Activated T-cell treated with anti-CD3 and anti-CD28 coated beads, Interleukin-2, amount 50 U/mL, for 1 hour (primary cell): Measurements from ENCODE around the gene TNFRSF21.
"Not testable (repeated sequence)": the region's sequence is repeated elsewhere in the genome, so short reads cannot be mapped to it uniquely, and the experiment has no call there.

Experiments used
- DNase-seq: peaks from one replicate; pipeline ENCODE4 v3.0.0-alpha.2; 2020

TNFRSF21 gene

DNA sequence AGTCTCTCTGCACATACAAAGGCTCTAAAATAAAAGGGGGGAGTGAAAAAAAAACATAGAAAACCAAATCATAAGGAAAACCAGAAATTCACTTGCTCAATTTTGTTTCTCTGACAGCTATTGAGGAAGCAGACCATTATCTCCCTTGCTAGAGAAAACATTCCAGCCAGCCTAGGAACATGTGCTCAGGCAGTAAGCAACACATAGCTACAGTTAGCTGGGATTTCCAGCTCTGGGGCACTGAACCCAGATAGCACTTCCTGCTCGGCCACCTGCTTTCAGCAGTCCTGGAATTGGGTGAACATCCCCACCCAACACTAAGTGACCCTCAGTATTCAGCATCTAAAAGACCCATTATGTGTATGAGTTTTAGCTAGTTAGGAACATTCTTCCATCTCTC is 61.3 kb downstream of the TNFRSF21 start:
- DNase-seq: no peak

DNA sequence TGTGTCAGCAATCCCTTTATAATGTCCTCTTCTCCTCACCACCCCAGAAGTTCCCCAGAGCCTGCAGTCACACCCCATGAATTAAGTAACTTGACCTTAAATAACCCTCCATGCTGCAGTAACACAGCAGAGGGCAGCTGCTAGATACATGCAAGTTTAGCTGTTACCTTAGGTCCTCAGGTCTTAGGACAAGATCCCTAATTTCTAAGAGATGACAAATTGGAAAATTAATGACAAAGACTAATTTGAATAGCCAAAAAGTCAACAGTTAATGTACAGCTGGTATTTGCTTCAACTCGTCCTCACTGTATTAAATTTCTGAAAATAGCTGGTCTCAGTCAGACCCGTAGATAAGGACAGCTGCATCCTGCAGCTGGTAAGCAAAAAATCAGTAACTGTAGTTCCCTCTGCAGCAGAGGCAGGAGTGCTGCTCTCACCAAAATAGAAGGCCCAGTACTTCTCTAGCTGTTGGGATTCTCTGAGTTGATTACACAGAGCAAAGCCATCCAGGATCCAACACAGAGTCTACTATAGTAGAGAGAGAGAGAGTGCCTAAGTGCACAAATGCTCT is 62.4 kb downstream of the TNFRSF21 start:
- DNase-seq: no peak

DNA sequence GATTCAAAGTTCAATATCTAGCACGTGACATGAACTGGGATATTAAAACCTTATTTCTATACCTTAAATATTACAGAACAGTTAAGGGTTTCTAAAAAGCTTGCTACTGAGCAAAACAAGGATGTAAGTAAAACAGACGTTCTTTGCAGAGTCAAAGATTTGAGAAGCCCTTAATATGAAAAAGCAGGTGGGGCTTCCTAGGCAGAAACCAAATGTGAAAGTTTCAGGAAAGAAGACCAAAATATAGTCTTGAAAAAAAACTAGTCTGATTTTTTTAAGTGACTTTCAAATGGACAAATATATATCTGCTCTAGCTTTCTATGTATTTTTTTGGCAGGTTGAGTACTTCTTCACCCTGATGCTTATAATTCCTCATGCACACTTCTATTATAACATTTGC is 63.2 kb downstream of the TNFRSF21 start:
- DNase-seq: no peak

DNA sequence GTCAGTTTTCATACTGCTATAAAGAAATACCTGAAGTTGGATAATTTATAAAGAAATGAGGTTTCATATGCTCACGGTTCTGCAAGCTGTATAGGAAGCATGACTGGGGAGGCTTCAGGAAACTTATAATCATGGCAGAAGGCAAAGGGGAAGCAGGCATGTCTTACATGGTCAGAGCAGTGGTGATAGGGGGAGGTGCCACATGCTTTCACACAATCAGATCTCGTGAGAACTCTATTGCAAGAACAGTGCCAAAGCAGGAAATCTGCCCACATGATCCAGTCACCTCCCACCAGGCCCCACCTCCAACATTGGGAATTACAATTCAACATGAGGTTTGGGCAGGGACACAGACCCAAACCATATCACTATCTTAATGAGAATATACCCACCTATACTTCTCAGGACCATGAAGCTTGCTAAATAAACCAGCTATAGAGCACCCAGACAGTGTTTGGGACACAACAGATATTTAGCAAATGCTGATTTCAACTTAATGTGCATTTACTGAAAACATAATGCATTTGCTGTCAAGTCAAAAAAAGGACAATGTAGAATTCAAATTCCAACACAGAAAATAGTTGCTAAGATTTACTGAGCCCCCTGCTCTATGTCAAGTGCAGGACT is 63.8 kb downstream of the TNFRSF21 start:
- no peak for DNase-seq

DNA sequence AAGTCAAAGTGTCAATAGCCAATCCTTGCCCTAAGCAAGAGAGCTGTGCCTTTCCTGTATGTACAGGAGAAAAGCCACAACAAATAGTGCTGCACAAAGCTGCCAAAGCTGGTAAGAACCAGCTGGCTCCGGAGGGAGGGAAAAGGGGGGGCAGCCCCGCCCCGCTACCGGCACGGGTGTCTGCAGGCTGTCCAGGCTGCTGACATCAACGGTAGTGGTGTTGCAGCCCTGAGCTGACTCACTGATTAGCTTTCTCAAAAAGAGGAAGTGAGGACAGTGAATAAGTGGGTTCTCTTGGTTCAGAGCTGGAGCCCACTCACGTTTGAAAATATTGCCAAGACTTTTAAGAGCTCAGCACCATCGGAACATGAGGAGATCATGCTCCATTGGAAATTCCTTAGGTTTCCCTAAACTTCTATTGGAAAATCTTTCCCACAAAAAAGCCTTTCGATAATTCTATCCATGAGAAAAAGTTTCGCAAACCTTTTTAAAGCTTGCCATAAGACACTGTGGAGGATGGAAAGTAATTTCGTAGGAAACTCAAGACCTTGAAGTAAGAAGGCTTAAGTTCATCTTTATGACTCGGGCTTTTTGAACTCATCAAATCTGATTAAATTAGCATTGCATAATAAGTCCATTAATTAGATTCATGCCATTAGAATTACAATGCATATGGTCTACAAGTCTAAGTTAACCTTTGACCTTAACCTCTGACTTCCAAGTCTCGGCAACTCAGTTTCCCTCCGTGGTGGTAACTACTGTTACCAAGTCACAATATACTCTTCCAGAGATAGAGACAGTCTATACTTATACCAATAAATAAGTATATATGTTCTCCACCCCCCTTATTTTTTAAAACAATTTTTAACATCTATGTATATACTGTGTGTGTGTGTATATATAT is 67.0 kb downstream of the TNFRSF21 start:
- peak; percentile 66 for DNase-seq

DNA sequence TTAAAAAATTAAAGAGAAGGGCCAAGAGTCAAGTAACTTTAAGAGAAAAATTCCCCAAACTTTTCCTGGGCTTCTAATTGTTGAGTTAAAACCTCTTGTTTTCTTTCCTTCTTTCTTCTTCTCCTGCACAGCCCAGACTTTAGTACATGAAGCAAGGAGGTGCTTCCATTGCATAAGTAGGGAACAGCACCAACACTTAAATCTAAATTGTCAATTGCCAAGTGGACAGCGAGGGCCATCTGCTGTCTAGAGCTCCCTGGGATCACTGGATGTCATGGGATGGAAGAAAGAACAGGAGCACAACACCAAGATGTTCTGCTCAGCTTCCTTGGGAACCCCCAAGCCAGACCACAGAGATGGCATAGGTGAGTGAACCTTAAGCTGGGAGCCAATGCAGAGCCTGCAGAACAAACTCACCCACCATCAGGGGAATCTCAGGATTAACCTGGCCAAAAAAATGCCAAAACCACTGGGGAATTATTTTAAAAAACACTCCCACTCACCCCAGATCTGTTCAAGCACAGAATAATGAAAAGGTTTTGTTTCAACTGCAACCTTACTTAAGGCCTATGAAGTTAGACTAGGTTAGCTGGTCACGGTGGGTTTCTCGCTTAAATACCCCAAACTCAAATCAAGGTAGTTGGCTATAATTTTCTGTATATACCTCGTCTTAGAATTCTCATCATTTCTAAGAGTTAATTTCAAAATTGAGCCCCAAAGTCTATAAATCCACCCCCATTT is 67.8 kb downstream of the TNFRSF21 start:
- DNase-seq: no peak

DNA sequence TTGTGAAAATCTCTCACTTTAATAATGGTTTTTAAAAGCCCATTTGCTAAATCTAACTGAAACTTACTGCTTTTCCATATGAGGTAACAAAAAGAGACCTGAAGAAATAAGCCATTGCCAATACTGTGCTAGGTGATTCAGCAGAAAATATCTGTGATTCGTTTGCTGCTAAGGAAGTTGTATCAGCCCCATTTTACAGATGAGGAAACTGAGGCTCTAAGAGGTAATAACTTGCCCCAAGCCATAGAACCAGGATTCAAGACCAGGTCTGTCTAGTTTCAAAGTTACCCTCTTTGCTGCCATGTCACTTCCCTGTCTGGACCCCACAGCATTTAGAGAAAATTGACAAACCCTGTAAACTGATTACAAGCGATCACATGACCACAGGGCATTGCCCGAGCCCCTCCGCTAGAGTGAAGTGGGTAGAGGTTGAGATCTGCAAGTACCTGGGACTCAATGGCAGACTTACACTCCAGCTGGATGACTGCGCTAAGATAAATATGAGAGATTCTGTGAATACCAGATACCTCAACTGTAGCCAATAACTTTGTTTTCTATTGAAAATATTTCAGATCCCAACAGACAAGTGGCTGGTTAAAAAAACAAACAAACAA is 69.3 kb downstream of the TNFRSF21 start:
- DNase-seq: no peak

DNA sequence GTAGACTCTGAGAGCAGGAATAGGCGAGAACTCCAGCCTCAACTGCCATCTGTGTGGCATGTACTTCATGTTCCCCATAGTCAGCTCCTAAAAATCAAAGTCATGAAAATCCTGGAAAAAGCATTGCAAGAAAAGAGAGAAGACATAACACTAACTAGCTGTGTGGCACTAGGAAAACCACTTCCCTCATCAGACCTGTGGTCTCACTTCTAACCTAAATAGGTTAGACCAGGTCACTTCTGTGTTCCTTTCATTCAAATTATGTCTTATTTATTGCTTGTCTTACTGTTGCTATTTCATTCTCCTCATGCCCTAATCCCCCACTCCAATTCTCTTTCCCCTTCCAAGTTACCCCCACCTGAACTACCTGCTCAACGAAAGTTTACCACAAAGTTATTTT is 70.2 kb downstream of the TNFRSF21 start:
- DNase-seq: no peak

DNA sequence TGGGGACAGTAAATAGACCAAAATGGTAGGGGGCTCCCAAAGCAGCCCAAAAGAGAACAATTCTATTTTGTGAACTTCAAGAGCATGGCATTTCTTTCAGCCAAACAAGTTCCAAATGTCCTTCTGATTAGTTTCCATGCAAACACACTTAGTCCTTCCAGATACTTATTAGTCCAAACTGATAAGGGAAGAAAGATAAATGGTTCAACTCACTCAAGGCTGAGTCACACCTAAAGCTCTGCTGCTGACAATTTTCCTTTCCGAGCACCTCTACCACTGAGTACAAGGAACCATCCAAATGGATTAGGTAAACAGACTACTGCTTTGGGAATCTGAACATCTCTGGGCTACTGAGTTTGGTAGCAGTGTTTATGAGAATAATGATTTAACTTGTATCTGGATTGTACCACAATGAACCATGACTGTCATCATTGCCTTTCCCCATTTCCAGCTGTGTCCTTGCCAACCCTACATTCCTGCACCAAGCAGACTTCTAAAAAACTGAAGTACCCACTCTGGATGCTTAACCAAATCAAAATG is 71.2 kb downstream of the TNFRSF21 start:
- no peak for DNase-seq

DNA sequence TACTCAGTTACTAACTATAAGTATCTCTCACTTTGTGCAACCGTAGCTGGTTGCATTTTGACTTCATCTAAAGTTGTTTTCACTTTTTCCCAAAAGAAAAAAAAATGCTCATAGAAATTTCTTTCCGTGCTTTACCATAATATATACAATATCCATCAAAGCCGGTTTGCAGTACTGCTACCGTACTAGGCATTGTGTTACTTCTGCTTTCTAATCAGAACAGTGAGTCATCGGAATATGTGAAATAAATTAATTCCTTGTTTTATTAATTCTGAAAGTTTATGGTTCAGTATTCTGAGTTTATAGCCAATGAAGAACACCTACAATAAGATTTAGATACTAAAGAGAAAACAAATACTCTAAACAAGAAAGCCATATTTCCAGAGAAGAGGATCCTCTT is 72.5 kb downstream of the TNFRSF21 start:
- DNase-seq: no peak

DNA sequence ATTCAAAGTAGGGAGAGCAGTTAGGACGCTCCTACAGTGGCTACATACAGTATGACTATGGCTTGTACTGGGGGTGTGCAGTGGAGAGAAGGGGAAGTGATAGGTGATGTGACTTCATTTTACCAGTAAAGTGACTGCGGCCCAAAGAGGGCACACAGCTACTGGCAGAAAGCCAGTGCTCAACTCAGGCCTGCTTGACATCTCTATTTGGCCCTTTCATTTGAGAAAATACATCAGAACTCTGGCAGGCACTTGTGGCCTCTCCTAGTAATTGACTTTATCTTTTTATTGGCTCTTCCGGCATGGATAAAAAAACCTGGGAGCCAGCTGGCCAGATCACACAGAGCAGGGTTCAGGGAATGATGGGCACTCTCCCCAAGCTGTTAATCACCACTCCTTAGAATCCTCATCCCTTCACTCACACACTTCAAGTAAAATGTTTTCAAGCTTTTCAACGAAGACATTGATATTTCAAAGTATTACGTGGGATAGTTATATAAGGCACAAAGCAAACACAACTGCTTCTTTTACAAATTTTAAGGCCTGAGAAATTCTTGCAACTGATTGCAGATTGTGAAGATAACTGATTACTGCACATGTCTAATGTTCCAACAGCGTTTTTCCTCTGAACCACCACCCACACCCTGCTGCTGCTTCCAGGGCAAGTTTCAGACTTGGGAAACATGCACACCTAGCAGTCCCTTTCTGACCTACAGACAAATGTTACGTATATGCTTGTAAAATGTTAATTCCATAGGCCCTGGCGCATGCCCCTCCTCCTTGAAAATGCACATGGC is 73.5 kb downstream of the TNFRSF21 start:
- DNase-seq: no peak

DNA sequence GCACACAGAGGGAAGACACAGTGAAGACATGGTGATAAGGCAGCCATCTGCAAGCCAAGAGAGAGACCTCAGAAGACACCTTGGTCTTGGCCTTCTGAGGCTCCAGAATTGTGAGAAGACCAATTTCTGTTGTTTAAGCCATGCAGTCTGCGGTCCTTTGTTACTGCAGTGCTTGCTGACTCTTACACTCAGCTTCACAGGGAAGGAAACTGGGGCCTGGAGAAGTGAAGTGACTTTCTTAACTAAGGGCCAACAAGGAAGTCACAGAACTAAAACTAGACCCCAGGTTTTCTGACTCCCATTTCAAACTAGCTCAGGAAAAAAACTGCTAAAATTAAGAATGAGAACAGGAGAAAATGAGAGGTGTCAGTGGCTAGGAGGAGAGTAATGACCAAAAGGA is 74.3 kb downstream of the TNFRSF21 start:
- no peak for DNase-seq

DNA sequence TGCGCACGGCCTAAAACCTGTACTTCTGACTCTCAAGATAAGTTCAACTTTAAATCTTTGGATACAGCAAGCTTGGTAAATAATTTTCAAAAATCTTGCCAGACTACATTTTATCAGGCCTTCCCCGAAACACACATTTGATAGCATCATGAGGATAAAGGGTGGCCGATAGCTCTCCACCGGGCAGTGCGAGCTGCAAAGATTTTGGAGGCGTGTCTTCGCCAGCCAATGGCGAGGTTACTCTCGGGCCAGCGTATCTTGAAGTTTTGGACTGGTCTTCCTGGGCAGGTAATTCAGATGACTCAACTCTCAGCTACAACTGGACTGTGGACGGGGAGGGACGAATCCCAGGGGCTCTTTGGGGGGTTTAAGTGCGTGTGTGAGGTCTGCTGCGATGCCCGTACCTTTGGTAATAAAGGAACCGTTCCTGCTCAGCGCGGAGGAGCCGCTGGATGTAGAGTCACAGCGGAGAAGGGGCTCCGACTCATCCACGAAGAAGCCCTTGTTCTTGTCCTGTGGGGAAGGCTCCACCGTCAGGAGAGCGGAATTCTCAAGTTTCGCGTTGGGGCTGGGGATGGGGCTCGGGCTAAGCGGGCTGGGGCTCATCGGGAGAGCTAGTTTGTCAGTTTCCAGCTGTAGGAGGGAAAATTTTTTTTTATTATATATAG is 75.3 kb downstream of the TNFRSF21 start:
- DNase-seq: no peak

DNA sequence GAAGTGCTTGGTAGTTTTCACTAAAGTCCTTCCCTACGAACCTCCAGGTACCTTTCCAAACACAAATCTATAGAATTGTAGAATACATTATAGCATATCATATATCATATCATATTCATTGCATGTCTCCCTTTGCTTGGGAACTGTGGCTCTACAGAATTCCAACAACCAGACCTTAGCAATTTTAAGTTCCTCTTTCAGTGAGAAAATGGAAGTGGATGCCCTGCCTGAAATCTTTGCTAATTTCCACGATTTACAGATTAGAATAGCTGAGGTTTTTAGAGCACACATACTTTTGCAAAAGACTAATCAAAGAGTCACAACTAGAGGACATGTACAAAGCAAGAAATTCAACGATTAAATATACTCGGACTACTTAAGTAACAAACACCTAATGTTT is 78.6 kb downstream of the TNFRSF21 start:
- DNase-seq: no peak

DNA sequence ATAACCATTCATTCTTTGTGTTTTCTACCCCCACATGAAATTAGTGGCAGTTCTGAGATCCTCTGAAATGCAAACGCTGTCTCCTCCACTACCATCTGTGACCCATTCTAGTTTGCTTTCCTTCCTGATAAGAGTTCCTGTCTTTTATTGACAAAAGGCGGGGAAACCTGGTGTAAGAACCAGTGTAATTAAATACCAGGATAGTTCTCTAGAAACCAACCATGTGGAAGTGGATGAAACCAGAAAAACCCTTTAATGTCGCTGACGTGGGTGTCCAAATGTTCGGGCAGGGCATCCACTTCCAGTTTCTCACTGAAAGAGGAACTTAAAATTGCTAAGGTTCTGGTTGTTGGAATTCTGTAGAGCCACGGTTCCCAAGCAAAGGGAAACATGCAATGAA is 79.1 kb downstream of the TNFRSF21 start:
- no peak for DNase-seq

DNA sequence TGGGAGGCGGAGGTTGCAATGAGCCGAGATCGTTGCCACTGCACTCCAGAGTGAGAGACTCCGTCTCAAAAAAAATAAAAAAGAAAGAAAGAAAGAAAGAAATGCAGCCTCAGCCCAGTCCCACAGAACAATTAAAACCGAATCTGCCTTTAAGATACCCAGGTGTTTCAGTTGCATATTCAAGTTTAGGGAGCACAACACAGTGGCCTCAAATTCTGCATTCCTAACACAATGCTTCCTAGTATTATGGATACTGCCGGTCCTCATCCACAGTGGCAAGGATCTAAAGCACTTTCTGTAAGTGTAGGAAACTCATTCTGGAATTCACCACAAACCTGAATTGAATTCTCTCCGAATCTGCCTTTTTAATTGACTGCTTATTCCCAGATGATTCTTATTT is 80.5 kb downstream of the TNFRSF21 start:
- DNase-seq: no peak

DNA sequence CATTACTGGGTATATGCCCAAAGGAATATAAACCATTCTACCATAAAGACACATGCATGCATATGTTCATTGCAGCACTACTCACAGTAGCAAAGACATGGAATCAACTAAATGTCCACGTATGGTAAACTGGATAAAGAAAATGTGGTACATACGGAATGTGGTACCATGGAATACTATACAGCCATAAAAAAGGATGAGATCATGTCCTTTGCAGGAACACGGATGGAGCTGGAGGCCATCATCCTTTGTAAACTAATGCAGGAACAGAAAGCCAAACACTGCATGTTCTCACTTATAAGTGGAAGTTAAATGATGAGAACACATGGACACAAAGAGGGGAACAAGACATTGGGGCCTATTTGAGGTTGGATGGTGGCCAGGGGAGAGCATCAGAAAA is 81.6 kb downstream of the TNFRSF21 start:
- not testable (repeated sequence) for DNase-seq

DNA sequence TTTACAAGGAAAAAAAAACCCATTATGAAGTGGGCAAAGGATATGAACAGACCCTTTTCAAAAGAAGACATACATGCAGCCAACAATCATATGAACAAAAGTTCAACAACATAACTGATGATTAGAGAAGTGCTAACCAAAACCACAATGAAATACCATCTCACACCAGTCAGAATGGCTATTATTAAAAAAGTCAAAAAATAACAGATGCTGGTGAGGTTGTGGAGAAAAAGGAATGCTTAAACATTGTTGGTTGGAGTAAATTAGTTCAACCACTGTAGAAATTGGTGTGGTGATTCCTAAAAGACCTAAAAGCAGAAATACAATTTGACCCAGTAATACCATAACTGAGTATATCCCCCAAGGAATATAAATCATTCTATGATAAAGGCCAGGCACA is 86.5 kb downstream of the TNFRSF21 start:
- DNase-seq: not testable (repeated sequence)

DNA sequence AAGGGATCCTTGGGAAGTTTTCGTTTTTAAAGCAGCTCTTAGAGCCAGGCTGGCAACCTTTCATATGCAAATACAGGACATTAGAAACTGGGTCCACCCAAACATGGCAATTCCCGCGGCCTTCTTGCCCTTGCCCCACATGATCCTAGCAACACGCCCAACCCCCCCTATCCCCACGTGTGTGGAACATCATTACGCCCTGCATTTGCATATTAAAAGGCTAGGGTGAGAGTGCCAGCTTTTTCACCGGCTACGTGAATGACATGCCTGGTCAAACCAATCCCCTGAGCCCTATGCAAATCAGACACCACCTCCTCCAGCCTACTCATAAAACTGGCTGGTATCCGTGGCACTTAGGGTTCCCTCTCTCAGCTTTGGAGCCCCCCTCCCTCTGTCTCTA is 88.1 kb downstream of the TNFRSF21 start:
- DNase-seq: no peak

DNA sequence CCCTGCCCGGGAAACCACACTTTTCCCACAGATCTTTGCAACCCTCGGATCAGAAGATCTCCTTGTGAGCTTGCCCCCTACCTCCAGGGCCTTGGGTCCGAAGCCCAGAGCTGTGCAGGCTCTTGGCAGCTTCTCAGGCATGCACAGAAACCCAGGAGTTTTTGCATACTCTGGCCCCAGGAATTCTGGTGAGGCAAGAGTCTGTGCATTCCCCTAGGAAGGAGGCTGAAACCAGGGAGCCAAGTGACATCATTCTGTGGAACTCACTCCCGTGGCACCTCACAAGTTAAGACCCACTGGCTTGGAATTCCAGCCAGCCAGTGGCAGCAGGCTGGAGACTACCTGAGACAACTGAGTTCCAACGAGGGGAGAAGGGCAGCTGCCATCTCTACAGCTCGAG is 100.1 kb downstream of the TNFRSF21 start:
- no peak for DNase-seq

DNA sequence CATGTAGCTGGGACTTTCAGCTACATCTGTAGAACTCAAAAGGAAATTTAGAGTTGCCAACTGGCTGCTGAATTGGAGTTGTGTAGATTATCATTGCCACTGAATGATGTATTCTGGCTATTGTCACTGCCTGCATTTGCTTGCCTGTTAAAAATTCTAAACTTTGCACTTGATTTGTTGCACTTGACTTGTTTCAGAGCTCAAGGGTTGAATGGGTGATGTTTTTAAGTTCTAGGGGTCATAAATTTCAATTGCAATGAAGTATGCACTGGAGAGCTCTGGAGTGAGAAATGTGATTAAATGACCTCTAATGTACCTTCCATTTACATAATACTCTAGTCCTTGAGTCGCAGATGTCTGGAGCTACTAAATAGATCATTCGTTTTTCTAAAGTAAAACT is 102.4 kb downstream of the TNFRSF21 start:
- DNase-seq: no peak
